Loucy (cell line): ENCODE results near the gene KLK3.

Experiments
- H2AFZ ChIP-seq: fragments of 200-600 bp; sonication (generic); 2 replicates; pipeline ENCODE4 v1.6.0; 2016; ENCODE audit warnings: antibody characterized with exemption, mild to moderate bottlenecking, low read length, moderate library complexity
- H3F3A ChIP-seq: fragments of 200-600 bp; 2 replicates; pipeline ENCODE4 v1.6.0; 2016; ENCODE audit warnings: antibody characterized with exemption, low read depth, mild to moderate bottlenecking
- H3K27me3 ChIP-seq: fragments of 200-600 bp; sonication (generic); 2 replicates; pipeline ENCODE4 v1.6.1; 2014; ENCODE audit warnings: low read length, mild to moderate bottlenecking; ENCODE audit not compliant: insufficient read depth, poor library complexity, severe bottlenecking
- H3K36me3 ChIP-seq: fragments of 200-600 bp; sonication (generic); 2 replicates; pipeline ENCODE4 v1.6.1; 2016; ENCODE audit warnings: low read length; ENCODE audit not compliant: insufficient read depth
- H3K4me1 ChIP-seq: fragments of 200-600 bp; sonication (generic); 2 replicates; pipeline ENCODE4 v1.5.1; 2014; ENCODE audit warnings: low read length, mild to moderate bottlenecking; ENCODE audit not compliant: insufficient read depth, poor library complexity, severe bottlenecking
- H3K4me2 ChIP-seq: fragments of 200-600 bp; sonication (generic); 2 replicates; pipeline ENCODE4 v1.6.0; 2014; ENCODE audit warnings: antibody characterized with exemption, low read length, low read depth, mild to moderate bottlenecking; ENCODE audit not compliant: poor library complexity, severe bottlenecking
- H3K4me3 ChIP-seq: fragments of 200-600 bp; sonication (generic); 2 replicates; pipeline ENCODE4 v1.5.1; 2014; ENCODE audit warnings: low read length, mild to moderate bottlenecking, mixed read lengths; ENCODE audit not compliant: poor library complexity, severe bottlenecking
- H3K79me2 ChIP-seq: fragments of 200-600 bp; sonication (generic); 2 replicates; pipeline ENCODE4 v1.6.1; 2014; ENCODE audit warnings: low read length; ENCODE audit not compliant: insufficient read depth
- H3K9ac ChIP-seq: fragments of 200-600 bp; sonication (generic); 2 replicates; pipeline ENCODE4 v1.6.0; 2014; ENCODE audit warnings: mild to moderate bottlenecking, low read depth, low read length, moderate library complexity; ENCODE audit not compliant: poor library complexity, severe bottlenecking
- H3K9me2 ChIP-seq: fragments of 200-600 bp; sonication (generic); replicated peaks from 2 replicates; pipeline ENCODE4 v1.6.1; 2016; ENCODE audit warnings: low read depth, low read length, mixed read lengths
- H3K9me3 ChIP-seq: fragments of 200-600 bp; sonication (generic); 2 replicates; pipeline ENCODE4 v1.6.1; 2014; ENCODE audit warnings: mild to moderate bottlenecking, antibody characterized with exemption, low read length, low read depth; ENCODE audit not compliant: insufficient read depth
- H4K20me1 ChIP-seq: fragments of 200-600 bp; sonication (generic); 2 replicates; pipeline ENCODE4 v1.6.0; 2014; ENCODE audit warnings: antibody characterized with exemption, low read length, mild to moderate bottlenecking; ENCODE audit not compliant: insufficient read depth, poor library complexity, severe bottlenecking
- CTCF ChIP-seq: fragments of 200-600 bp; sonication (generic); conservative IDR thresholded peaks from 2 replicates; pipeline ENCODE4 v1.5.1; 2014; ENCODE audit warnings: mild to moderate bottlenecking, antibody characterized with exemption, low read length
- EZH2phosphoT487 ChIP-seq: fragments of 200-600 bp; IDR thresholded peaks from 2 replicates; pipeline ENCODE4 v1.6.1; 2018; ENCODE audit warnings: antibody characterized with exemption, mild to moderate bottlenecking, moderate library complexity, borderline replicate concordance

Gene KLK3

GRCh38 chr19:50880241-50880640 lies 25.5 kb downstream of the KLK3 start:
- Histone ChIP-seq H4K20me1 (no peaks in the 10 kb centered on the region), H3K4me1 (no peaks in the 10 kb centered on the region), H2AFZ (no peak overlapping the region), H3K79me2 (no peaks in the 10 kb centered on the region), H3K4me3 (no peak overlapping the region), H3K27me3 (no peaks in the 10 kb centered on the region), H3K9me3 (no peaks in the 10 kb centered on the region; the same call in 1 of the 2 replicates), H3K9me2 (no peaks in the 10 kb centered on the region), H3F3A (no peaks in the 10 kb centered on the region), H3K4me2 (no peak overlapping the region), H3K36me3 (no peaks in the 10 kb centered on the region), H3K9ac (no peak overlapping the region)
- TF ChIP-seq CTCF, result no peak
- no peak for TF ChIP-seq EZH2phosphoT487

- Histone ChIP-seq H3F3A (no peaks in the 10 kb centered on the region), H3K9me3 (no peaks in the 10 kb centered on the region; the same call in 1 of the 2 replicates), H2AFZ (no peak overlapping the region), H3K36me3 (no peaks in the 10 kb centered on the region), H3K9ac (no peak overlapping the region), H3K4me3 (no peak overlapping the region), H3K4me1 (no peaks in the 10 kb centered on the region), H3K79me2 (no peaks in the 10 kb centered on the region), H4K20me1 (no peaks in the 10 kb centered on the region), H3K9me2 (no peaks in the 10 kb centered on the region), H3K4me2 (no peak overlapping the region), H3K27me3 (no peaks in the 10 kb centered on the region)
- TF ChIP-seq EZH2phosphoT487 (no peak), CTCF (0 out of 2 replicates have a peak, but pooled peaks have one; percentile 10)
Measured at GRCh38 chr19:50882188-50882587, 27.5 kb downstream of the KLK3 start.

GRCh38 chr19:50889638-50890037 lies 34.9 kb downstream of the KLK3 start:
- H2AFZ ChIP-seq, result no peak overlapping the region

More at GRCh38 chr19:50889638-50890037, 34.9 kb downstream of the KLK3 start:
- TF ChIP-seq CTCF, result no peak
- TF ChIP-seq EZH2phosphoT487, result no peak
- H3F3A ChIP-seq, result no peaks in the 10 kb centered on the region
- no peaks in the 10 kb centered on the region for H3K79me2 ChIP-seq
- H3K27me3 ChIP-seq, result no peaks in the 10 kb centered on the region
- H3K36me3 ChIP-seq, result no peaks in the 10 kb centered on the region
- H3K4me3 ChIP-seq, result no peak overlapping the region
- no peak overlapping the region for H3K9ac ChIP-seq
- H3K9me2 ChIP-seq, result no peaks in the 10 kb centered on the region
- no peaks in the 10 kb centered on the region for H3K4me1 ChIP-seq
- H4K20me1 ChIP-seq, result no peaks in the 10 kb centered on the region
- no peak overlapping the region for H3K4me2 ChIP-seq
- no peaks in the 10 kb centered on the region for H3K9me3 ChIP-seq
